ENCODE data around the gene C19orf53. TPM values are rescaled to one million over a fixed set of nuclear protein-coding genes. Genes with fewer than 3 reads are reported as not detected.

Gene C19orf53
- total and polyA plus RNA-seq, 10 of the 15 experiments (the other 5 are each of a cell fraction or from before 2014, with no cell fraction given), result 109 to 449 (median 218) TPM

- H3K27ac ChIP-seq (ENCODE audit: control insufficient read depth, insufficient read depth), result no peak overlapping the region
- no peak for DNase-seq (ENCODE audit: low read depth, low spot score)
- intact Hi-C loops (cut with micrococcal nuclease; ENCODE audit: unreplicated experiment), result no loop called here
- RAD21 ChIA-PET (ENCODE audit: unreplicated experiment), result no interaction called here
- no peaks in the 10 kb centered on the region for H3K36me3 ChIP-seq (ENCODE audit: control insufficient read depth in 2 of 2, insufficient read depth in 2 of 2, low read length in 1 of 2)
- 97% methylated on average over 8 of the region's 8 CpGs for WGBS (ENCODE audit: insufficient coverage, insufficient replicate concordance, low lambda C conversion rate, missing lambda C conversion rate)
- no peaks in the 10 kb centered on the region for H4K20me1 ChIP-seq (ENCODE audit: control insufficient read depth, insufficient read depth)
- no peak for ATAC-seq
- no peaks in the 10 kb centered on the region for H3K9me3 ChIP-seq (replicated peaks; ENCODE audit: control insufficient read depth, insufficient read depth, low read length)
- SMC1A ChIA-PET (ENCODE audit: uncharacterized antibody, unreplicated experiment), result interaction anchor here (1.3 kb wide), 1 partner anchor 22 kb away, joined by 3 read pairs; no protein-coding TSS in a partner anchor
- no TSS peak for BruUV-seq (replicated peaks)
- no peaks in the 10 kb centered on the region for H3K4me1 ChIP-seq (ENCODE audit: control insufficient read depth, insufficient read depth, low read length)
- CTCF ChIA-PET, result no interaction called here
- H3K9ac ChIP-seq (ENCODE audit: control insufficient read depth, insufficient read depth, low read length), result no peak overlapping the region
- no peak overlapping the region for H2AFZ ChIP-seq (ENCODE audit: control insufficient read depth, low read depth, low read length)
- no peak for FAIRE-seq
- no peaks in the 10 kb centered on the region for H3K79me2 ChIP-seq (ENCODE audit: control insufficient read depth, insufficient read depth, low read length)
- in situ Hi-C loops (cut with MboI), result no loop called here
- POLR2A ChIA-PET, result no interaction called here
- H3K4me2 ChIP-seq (ENCODE audit: control insufficient read depth, insufficient read depth), result no peak overlapping the region
- no peak overlapping the region for H3K4me3 ChIP-seq
- H3K27me3 ChIP-seq (replicated peaks in 1 of 2; ENCODE audit: control insufficient read depth in 2 of 2, insufficient read depth in 2 of 2, low read length in 1 of 2), result no peaks in the 10 kb centered on the region
- TF ChIP-seq MAX (IDR thresholded peaks at IDR 0.05; ENCODE audit: low read depth, low read length) (no peak), MEF2B (IDR thresholded peaks at IDR 0.05; ENCODE audit: partially characterized antibody, poor library complexity, severe bottlenecking) (no peak), BCLAF1 (IDR thresholded peaks at IDR 0.05) (no peak), ASH2L (IDR thresholded peaks at IDR 0.05; ENCODE audit: borderline replicate concordance, low read depth) (no peak), RELB (IDR thresholded peaks at IDR 0.05; ENCODE audit: low read depth) (no peak), CBX3 (IDR thresholded peaks at IDR 0.05; ENCODE audit: borderline replicate concordance, low read depth) (no peak), JUNB (IDR thresholded peaks at IDR 0.05) (no peak), ZBED1 (IDR thresholded peaks at IDR 0.05; ENCODE audit: borderline replicate concordance) (no peak), CUX1 (IDR thresholded peaks at IDR 0.05; ENCODE audit: insufficient replicate concordance, low read depth, low read length) (no peak), TCF7 (IDR thresholded peaks at IDR 0.05; ENCODE audit: borderline replicate concordance) (no peak), PML (IDR thresholded peaks at IDR 0.05; ENCODE audit: low read length) (no peak), WRNIP1 (IDR thresholded peaks at IDR 0.05; ENCODE audit: borderline replicate concordance, low read depth, low read length) (no peak), DPF2 (IDR thresholded peaks at IDR 0.05) (no peak), ZNF384 (IDR thresholded peaks at IDR 0.05; ENCODE audit: borderline replicate concordance, low read depth, low read length) (no peak), NFYB (IDR thresholded peaks at IDR 0.05; ENCODE audit: insufficient read depth, low read depth, low read length) (no peak)
Measured at GRCh38 chr19:13823256-13823655, 49.0 kb downstream of the C19orf53 start.

Data from GM12878 (cell line).